Kidney tubule cell (primary cell): Measurements from ENCODE around the gene GAK.
"Not testable (repeated sequence)": the region's sequence is repeated elsewhere in the genome, so short reads cannot be mapped to it uniquely, and the experiment has no call there.

Experiments used
- DNase-seq: peaks from one replicate; pipeline ENCODE4 v3.0.0-alpha.2; 2018; ENCODE audit warnings: low spot score

Gene GAK

GRCh38 chr4:931960-932712 lies at the start of gene GAK, which contains the start of gene TMEM175:
GAK (minus strand) TSS chr4:932316; CDS start chr4:932187, 129 bp downstream.
TMEM175 (plus strand) TSS chr4:932460; CDS start chr4:947740, 15,280 bp downstream.
- peak; percentile 96 for DNase-seq

GRCh38 chr4:978957-979701 lies 47.0 kb upstream of the GAK start:
- DNase-seq = no peak

- DNase-seq = not testable (repeated sequence)
Observed at GRCh38 chr4:976016-976415, 43.9 kb upstream of the GAK start.

- DNase-seq = no peak
Observed at GRCh38 chr4:974668-975067, 42.6 kb upstream of the GAK start.

DNA sequence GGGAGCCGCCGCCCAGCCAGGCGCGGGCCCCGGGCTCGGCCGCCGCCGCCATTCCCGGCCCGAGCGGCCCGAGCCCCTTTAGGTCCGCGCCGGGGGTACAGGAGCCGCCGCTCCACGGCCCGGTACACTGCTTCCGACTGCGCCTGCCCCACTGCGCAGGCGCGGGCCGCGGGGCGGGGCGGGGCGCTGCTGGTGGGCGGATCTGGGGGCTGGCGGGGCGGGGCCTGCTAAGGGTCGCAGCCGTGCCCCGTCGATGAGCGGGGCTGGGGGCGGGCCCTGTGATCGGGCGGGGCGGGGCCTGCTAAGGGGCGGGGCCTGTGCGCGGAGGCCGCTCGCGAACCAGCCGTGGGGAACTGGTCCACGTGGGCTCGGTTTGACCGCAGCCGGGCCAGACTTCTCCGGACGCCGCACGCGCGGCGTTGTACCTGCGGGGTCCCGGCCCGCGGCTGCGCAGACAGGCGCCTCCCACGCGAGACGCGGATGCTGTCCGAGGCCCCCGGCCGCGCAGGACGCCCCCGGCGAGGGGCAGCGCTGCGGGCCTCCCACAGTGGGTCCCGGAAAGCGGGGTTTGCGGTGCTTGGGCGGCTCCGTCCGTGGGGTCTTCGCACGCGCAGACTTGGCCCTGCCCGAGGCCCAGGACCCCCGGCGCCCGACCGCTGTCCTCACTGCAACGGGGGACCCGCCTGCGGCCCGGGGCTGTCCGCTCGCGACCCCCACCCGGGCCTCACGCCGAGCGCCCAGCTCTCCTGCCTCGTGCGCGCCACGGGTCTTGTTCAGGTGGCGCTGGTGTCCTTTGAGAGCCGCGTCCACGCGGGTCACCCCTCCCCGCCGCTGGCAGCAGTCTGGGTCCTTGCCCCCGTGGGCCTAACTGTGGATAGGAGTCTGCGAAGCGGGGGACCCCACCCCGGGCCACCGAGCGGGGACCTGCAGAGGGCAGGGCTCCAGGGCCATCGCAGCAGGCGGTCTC lies 41.6 kb upstream of the GAK start, which contains the start of gene DGKQ:
TSS of gene DGKQ (minus strand) at position 139 of the 967 bp plus-strand sequence. CDS start at position 52, 87 bp downstream.
- DNase-seq = peak; percentile 83

GRCh38 chr4:972651-973424 lies 40.7 kb upstream of the GAK start:
- peak; percentile 41 for DNase-seq

- DNase-seq = no peak
Observed at GRCh38 chr4:971666-972500, 39.8 kb upstream of the GAK start.

DNA sequence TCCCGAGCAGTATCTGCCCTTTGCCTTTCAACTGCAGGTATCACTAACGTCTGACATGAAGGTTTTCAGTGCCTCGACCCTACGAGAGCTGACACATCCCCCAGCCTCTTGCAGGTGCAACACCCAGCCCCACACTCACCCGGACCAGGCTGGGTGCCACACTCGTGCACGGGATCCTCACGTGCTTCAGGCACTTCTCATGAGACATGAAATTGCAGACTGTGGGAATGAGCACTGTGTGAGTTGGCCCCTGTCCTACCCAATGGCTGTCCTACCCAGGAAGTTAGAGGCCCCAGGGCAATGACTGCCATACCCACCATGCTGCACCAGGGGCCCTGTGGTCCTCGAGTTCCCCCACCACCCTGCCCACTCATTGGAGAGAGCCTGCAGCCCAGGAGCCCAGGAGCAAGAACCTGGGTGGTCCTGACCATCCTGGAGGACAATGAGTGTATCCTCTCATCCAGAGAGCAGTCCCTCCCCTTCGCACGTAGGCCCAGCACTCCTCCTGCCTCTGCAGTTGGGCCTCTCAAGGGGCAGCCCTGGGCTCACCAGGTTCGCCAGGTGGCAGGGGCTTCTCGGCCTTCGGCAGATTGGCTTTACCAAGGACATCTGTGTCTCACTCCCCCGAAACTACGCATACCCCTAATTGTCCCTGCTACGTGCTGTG lies 38.9 kb upstream of the GAK start:
- DNase-seq = no peak

GRCh38 chr4:970046-970745 lies 38.1 kb upstream of the GAK start:
- no peak for DNase-seq

GRCh38 chr4:968621-969394 lies 36.7 kb upstream of the GAK start:
- DNase-seq = no peak

GRCh38 chr4:968221-968620 lies 36.1 kb upstream of the GAK start:
- DNase-seq = no peak

DNA sequence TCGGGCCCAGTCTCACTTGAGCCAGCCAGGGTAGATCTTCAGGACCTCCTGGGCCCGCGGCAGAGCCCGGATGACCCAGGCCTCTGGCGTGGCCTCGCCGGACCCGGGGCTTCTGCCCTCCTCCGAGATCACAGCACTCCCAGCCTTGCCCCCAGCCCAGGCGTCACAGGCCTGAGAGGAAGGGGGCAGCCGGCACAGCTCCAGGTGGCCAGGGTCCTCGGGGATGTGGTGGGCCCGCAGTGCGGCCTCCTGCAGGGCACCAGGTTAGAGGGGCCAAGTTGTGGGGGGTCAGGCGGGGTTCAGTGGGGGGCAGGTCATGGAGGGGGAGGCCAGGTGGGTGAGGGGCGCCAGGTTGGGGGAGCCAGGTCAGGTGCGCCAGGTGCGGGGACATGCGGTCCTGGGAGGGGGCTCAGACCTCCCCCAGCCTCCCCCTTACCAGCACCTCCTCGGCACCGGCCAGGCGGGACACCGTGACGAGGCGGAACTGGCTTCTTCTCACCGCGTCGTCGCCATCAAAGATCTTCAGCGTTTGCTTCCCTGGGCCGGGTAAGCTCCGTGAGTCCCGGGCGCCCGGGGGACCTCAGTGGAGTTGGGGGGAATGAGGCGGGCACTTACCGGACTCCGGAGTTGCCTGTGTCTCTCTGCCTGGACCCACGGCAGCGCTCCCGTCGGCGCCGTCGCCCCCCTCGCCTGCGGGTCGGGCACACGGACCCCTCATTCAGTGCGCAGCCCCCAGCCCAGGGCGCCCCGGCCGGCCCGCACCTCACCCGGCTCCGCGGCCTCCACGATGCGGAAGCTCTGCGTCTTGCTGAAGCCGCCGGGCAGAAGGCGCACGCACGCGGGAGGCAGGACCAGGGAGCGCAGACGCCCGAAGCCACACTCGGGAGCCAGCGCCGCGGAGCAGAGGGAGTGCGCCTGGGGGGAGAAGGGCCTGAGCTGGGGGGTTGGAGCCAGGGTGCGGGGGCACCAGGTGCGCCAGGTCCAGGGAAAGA lies 35.3 kb upstream of the GAK start:
- DNase-seq = no peak

DNA sequence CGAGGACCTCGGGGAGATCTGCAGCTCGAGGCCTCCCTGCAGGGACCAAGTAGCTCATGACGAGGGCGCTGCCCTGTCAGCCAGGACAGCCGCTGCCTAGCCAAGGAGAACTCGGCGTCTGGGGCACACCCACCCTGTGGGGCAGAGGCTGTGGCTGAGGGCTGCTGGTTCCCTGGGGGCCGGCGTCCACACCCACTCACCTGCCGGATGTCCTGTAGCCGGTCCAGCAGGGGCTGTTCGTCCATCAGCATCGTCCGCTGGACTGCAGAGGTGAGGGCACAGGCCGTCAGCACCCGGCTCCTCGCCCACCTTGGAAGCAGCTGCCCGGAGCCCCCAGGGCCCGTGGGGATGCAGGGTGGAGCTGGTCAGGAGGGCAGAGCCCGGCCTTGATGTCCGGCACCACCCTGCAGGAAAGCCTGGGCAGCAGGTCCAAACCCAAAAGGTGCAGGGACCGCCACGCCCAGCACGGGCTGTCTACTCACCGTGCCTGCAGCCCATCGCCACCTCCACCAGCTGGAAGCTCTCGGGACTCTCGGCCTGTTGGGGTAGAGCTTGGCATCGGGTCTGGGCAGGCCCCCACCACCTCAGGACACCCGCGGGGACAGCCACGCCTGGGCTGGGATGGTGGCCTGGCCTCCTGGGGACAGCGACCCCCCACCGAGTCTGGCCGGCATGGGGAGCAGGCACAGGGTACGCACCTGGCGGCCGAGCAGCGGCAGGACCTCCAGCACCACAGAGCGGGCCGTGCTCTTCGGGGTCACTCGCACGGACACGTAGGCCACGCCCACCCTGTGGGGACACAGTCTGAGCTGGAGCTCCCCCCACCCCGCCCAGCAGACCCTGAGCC lies 34.4 kb upstream of the GAK start:
- DNase-seq = no peak

DNA sequence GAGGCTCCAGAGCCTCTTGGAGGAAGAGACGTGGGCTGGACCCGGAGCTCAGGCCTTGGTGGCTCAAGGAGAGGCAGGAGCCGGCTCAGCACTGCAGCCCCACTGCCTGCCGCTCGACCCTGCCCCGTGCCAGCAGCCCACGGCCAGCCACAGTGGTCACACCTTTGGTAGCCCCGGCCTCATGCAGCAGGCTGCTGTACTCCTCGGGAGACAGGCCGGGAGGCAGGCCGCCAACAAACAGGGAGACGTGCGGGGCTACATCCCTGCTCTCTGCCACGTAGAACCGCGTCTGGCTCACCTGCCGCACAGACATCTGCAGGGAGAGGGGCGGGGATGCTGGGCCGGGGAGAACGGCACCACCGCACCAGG lies 33.6 kb upstream of the GAK start:
- DNase-seq = no peak

DNA sequence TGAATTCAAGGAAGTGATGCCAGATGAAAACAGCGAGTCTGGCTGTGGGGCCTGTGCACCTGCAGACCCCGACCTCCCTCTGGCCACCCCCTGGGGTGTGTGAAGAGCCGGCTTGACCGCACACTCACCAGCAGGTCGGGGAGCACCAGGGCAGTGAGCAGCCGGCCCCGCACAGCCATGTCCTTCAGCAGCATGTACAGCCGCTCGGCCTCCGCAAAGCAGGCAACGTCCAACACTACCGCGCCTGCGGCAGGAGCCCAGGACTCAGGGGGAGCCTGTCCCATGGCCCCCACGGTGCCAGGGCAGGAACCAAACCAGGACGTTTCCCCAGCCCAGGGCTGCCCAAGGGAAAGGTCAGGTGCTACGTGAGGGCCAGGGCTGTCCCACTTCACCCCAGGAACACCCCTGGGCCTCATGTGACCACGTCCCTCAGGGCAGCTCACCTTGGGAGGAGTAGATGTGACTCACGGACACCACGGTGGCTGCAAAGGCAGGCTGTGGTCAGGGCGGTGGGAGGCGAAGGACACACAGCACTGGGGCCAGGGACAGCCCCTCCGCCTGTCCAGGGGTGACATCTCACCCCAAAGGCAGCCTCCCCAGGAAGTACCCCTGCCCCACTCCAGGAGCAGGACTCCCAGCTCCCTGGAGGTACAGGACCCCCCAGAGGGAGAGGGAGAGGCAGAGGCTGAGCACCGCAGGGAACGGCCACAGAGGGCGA lies 33.1 kb upstream of the GAK start:
- no peak for DNase-seq
